Retinal pigment epithelial cell (primary cell): ENCODE results near the gene SEC11C.
A peak's percentile ranks its signal among the peaks of the same experiment; 100 is the strongest.

ENCODE experiments used
- DNase-seq: peaks from one replicate; pipeline ENCODE4 v3.0.0-alpha.2; 2010; ENCODE audit warnings: low read depth
- H3K4me3 ChIP-seq: 2 replicates; pipeline ENCODE4 v1.5.1; 2011; ENCODE audit warnings: mild to moderate bottlenecking, low read length, control low read depth, moderate library complexity
- CTCF ChIP-seq: conservative IDR thresholded peaks from 2 replicates; pipeline ENCODE4 v1.5.1; 2011; ENCODE audit warnings: low read depth, low read length, control low read depth, inconsistent platforms

The SEC11C gene

DNA sequence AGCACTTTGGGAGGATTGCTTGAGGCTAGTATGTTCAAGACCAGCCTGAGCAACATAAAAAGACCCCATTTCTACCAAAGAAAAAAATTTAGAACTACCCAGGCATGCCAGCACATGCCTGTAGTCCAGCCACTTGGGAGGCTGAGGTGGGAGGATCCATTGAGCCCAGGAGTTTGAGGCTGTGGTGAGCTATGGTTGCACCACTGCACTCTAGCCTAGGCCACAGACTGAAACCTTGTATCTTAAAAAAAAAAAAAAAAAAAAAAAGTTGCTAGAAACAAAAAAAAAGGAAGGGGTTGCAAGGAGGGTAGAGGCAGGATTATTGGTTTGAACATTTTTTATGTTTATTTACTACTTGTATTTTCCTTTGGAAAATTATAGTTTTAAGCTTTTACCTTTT is 4.8 kb downstream of the SEC11C start:
- no peak for DNase-seq
- H3K4me3 ChIP-seq, result no peak overlapping the region
- TF ChIP-seq CTCF, result no peak

- H3K4me3 ChIP-seq, result no peak overlapping the region
- no peak for DNase-seq
- no peak for TF ChIP-seq CTCF
Measured at GRCh38 chr18:59145055-59145454, 5.4 kb downstream of the SEC11C start.

GRCh38 chr18:59148192-59148591 is 8.5 kb downstream of the SEC11C start:
- TF ChIP-seq CTCF, result no peak
- DNase-seq, result no peak
- H3K4me3 ChIP-seq, result no peak overlapping the region

DNA sequence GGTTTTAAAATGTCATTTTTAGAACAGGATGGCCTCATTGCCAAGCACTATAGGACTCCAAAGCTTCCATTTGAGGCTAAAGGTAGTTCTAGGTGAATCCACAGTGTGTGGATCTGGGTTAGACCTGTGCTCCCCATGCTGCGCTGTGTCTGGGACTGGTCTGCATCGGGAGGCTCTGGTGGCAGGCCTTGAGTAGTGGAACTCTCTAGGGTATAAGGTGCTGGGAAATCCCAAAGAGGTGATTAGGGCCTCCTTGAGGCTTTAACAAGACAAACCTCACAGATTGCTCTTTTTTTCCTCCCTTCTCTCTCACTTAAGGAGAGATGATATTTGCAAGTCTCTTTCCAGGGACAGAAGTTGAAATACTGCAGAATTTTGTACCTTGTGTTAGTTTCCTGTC is 9.3 kb downstream of the SEC11C start:
- no peak for TF ChIP-seq CTCF
- H3K4me3 ChIP-seq, result no peak overlapping the region
- DNase-seq, result no peak

DNA sequence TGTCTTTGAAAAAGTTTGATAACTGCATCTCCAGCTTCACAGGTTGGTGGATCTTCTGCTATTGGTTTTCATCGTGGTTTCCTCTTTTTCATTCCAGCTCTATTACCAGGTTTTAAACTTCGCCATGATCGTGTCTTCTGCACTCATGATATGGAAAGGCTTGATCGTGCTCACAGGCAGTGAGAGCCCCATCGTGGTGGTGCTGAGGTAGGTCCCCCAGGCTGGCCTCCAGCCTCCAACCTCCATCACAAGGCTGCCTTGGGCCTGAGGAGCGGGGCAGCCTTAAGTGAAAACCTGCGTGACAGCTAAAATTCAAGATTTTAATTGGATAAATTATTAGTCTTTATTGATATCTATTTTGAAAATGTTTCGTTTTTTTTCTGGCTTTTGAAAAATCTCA is 9.7 kb downstream of the SEC11C start:
- no peak for TF ChIP-seq CTCF
- H3K4me3 ChIP-seq, result no peak overlapping the region
- DNase-seq, result no peak

DNA sequence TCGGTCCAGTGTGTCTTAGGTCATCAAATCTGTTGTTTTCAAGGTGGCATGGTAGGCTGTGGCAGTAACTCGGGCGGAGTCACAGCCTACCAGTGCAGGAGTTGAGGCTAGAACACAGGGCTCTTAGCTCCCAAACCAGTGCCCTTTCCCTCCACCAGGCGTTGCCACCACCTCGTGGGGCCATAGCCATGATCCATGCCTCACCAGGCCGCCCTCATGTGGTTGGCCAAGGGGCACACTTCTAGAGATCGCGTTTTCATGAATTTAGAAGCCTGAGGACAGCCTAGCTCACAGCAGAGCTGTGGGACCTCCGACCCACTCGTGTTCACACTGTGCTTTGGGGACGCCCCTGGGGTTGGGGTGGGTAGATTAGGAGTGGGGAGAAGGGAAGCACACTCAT is 10.6 kb downstream of the SEC11C start:
- TF ChIP-seq CTCF, result no peak
- no peak for DNase-seq
- H3K4me3 ChIP-seq, result no peak overlapping the region

GRCh38 chr18:59155153-59155552 is 15.5 kb downstream of the SEC11C start:
- peak; percentile 90 for DNase-seq
- TF ChIP-seq CTCF, result no peak
- H3K4me3 ChIP-seq, result no peak overlapping the region
